Cardiac septum (tissue), 1 donor: Measurements from ENCODE around the gene PKD1L1. TPM values are rescaled to one million over a fixed set of nuclear protein-coding genes. Genes with fewer than 3 reads are reported as not detected.

Experiments used
- DNase-seq: peaks from one replicate; pipeline ENCODE4 v3.0.0-alpha.2; 2020; ENCODE audit warnings: low spot score
- intact Hi-C: fragments of 100-400 bp; cut with DNase I; formaldehyde crosslinking; loops from one replicate; pipeline ENCODE4 v1.14.0; 2022
- total RNA-seq: library from RNA; stranded (reverse); fragmentation: NEBNext Ultra II Directional; extraction: Animal tissue kit (Norgen Biotek cat#: 25700); gene quantifications from one replicate; pipeline ENCODE4 v1.2.1, GENCODE V29; 2021
- donor health status: DM: no; HTN: no; CAD: no.

The PKD1L1 gene
- total RNA-seq, 1 donor from 2014 or later, result 2.5 TPM

DNA sequence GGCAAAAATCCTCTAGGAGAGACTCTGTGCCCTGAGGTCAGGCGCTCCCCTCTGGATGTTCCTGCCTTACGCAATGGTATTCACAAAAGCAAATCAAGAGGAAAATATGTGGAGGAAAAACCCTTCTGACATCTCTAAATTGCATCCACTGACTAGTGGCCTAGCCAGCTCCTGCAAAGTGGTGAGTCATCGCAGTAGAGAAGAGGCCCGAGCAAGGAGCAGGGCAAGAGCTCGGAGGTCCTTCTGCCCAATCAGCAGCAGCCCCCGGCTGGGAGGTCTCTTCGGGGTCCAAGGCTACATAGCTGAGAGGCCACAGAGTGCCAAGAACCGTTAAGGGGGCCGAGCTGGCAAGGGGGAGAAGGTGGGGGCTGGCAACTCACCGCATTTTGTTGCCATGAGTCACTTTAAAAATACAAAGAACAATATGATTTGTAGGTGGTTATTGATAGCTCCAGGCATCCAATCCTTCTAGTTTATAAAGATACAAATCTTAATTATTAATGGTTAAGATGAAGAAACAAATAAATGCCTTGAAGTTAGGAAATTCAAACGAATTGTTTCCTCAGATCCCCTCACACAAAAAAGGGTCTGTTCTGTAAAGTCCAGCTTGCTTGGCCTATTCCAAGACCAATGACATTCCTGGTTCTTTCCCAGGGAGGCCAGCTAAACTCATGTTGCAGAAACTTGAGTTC is 161.6 kb downstream of the PKD1L1 start:
- intact Hi-C loops, result no loop called here
- DNase-seq, result no peak

- intact Hi-C loops, result no loop called here
- DNase-seq, result no peak
These were observed 162.2 kb downstream of the PKD1L1 start for GRCh38 chr7:47785923-47786556.

DNA sequence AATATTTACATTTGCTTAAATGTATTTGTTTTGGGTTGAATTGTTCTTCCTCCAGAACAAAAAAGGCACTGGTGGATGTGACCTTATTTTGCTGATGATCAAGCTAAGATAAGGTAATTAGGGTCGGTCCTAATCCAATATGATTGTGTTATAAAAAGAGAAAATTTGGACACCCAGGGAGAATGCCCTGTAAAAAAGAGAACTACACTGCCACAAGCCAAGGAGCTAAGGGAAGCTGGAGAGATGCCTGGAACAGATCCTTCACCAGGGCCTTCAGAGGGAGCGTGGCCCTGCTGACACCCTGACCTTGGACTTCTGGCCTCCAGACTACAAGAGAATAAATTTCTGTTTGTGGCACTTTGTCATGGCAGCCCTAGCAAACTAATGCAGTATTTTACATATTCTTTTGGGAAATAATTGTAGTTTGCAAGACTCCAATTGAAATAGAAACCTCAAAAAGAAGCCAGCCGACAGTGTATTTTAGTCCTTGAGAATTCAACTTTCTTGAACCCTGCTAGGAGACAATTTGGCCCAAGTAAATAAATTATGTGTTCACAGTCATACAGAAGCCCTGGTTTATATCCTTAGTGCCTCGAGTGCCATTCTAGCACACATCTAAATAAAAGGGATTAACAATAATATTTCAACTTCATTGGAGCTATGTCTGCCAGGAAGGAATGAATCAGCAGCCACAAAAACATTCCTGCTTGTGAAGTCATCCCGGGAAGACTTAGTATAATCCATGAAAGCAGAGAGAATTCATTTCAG is 164.6 kb downstream of the PKD1L1 start:
- no peak for DNase-seq
- intact Hi-C loops, result no loop called here

DNA sequence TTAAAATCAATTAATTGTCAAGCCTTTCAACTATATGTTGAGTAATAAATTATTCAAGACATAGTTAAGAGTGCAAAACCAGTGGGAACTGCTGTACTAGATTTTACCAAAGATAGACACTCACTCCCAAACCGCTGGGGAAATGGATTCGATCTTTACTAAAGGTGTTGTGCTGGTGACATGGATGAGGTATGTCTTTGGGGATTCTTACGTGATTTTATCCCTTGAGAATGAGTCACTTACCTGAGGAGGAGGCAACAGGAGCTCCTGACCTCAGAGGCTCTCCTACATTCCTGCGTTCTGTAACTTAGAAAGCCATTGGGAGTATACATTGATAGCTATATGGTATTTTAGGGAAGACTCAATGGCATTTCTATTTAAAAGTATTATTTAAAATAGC is 165.5 kb downstream of the PKD1L1 start:
- DNase-seq, result no peak
- intact Hi-C loops, result no loop called here

DNA sequence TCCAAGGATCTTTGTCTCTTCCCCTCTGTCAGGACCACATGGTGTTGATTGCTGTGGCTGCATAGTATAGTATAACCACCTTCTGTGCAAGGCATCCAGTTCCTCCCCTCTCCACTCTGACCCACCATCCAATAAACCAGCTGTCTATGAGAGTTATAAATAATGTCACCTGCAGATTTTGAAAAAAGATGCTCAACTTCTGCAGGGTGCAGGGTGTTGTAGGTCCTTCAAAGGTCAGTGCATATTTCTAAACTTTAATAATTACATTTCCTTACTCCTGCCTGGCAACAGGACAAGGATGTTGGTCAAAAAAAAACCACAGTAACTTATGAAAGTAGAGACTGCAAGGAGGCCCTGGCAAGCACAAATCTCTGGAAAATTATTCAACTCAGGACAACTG is 166.2 kb downstream of the PKD1L1 start:
- DNase-seq, result no peak
- intact Hi-C loops, result no loop called here

DNA sequence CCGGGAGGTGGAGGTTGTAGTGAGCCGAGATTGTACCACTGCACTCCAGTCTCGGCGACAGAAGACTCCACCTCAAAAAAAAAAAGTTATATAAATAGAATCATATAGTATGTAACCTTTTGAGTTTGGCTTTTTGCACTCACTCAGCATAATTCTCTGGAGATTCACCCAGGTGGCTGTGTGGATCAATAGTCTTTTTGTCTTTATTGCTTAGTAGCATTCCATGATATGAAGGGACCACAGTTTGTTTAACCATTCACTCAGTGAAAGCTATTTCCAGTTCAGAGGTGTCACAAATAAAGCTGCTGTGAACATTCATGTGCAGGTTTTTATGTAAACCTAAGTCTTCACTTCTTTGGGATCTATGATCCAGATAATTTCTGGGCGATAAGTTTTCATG is 167.7 kb downstream of the PKD1L1 start:
- intact Hi-C loops, result no loop called here
- no peak for DNase-seq

DNA sequence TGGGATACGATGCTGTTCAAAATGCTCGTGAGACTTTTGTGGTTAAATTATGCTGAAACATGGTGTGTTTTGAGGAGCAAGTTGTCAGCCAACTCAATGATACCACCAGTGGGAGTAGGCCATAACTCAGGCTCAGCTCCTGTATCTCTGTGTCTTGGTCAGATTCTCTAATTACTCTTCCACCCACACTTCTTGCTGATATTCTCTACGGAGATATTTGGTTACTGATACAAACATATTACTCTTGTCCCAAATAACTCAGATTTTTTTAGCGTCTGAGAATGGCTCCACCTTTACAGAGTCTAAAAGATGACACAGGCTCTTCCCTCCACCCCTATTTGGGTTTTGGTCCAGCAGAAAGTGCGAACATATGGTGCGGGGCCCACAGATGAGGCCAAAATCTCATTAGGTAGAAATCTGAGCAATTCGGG is 168.9 kb downstream of the PKD1L1 start:
- intact Hi-C loops, result no loop called here
- DNase-seq, result no peak

GRCh38 chr7:47778153-47778661 is 170.1 kb downstream of the PKD1L1 start:
- intact Hi-C loops, result no loop called here

DNA sequence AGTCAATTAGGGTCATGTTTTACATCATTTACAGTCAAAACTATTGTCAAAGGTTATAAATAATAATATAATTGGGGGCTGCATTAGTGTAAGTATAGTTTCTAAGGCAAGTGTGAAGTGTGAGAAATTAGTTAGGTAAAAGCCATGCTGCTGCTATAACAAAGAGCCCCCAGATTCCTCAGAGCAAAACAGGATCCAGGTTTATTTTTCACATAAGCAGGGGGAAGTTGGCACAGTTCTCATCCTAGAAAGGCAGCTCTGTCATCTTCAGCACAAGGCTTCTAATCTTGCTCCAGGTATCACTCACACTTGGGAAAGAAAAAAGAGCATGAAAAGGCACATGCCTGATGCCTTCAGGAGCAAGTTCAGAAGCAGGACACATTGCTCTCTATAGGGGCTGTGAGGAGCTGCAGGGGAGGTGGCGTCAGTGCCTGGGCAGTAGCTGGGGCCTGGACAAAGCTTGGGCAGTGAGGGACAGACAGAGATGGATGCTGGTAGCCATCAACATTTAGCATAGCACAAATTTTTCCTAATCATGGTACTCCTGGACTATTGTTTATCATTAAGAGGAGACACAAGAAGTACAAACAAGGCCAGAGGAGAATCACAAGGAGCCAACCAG is 170.6 kb downstream of the PKD1L1 start:
- no peak for DNase-seq
- intact Hi-C loops, result no loop called here

More at GRCh38 chr7:47778153-47778661, 170.1 kb downstream of the PKD1L1 start:
- DNase-seq, result no peak

DNA sequence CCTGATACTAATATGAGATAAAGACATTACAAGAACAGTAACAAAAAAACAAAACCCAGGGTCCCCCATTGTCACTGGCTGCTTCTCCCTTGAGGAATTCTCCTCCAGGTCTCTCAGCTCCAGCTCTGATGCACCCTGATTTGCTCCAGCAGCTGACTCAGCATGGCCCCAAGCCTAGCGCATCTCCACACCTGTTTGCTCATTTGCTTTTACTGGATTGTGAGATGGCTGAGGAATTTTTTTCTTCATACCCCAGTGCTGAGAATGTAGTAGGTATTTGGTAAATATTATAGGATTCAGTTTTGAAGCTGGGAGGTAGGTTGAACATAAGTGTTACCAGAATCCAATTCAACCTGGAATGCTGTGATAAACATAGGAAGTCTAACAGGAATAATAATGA is 171.9 kb downstream of the PKD1L1 start:
- no peak for DNase-seq
- intact Hi-C loops, result no loop called here

GRCh38 chr7:47775238-47775637 is 173.0 kb downstream of the PKD1L1 start:
- intact Hi-C loops, result no loop called here
- no peak for DNase-seq

DNA sequence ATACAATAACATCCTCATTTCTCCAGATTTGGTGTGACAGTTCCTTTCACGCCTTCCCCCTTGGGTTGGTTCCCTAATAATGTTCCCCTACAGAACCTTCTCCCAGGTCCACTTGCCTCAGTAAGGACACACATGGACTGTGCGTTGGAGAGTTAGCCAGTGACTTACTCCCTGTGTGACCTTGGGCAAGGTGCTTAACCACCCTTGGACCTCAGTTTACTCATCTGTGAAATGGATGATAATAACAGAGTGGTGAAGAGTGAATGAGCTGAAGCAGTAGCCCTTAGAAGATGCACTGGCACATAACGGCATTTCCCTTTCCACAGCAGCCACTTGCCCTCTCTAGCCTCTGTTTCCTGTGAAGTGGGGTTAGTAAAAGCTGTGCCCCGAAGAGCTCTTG is 175.8 kb downstream of the PKD1L1 start:
- intact Hi-C loops, result no loop called here
- DNase-seq, result no peak

DNA sequence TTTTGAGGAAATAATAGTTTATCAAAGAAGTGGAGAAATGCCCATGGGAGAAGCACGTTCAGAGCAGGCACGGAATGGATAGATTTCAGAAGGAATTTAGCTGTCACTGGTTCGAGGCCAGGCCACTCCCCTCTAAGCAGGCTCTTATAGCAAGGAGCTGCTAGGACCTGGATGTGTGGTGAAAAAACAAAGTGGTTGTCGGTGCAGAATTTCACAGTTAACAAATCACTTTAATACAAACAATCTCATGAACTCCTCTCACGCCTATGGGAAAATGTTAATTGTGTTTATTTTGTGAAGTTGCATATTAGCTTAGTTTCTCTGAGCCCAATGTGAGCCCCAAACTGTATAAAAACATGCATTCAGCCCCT is 176.3 kb downstream of the PKD1L1 start:
- intact Hi-C loops, result no loop called here
- no peak for DNase-seq

DNA sequence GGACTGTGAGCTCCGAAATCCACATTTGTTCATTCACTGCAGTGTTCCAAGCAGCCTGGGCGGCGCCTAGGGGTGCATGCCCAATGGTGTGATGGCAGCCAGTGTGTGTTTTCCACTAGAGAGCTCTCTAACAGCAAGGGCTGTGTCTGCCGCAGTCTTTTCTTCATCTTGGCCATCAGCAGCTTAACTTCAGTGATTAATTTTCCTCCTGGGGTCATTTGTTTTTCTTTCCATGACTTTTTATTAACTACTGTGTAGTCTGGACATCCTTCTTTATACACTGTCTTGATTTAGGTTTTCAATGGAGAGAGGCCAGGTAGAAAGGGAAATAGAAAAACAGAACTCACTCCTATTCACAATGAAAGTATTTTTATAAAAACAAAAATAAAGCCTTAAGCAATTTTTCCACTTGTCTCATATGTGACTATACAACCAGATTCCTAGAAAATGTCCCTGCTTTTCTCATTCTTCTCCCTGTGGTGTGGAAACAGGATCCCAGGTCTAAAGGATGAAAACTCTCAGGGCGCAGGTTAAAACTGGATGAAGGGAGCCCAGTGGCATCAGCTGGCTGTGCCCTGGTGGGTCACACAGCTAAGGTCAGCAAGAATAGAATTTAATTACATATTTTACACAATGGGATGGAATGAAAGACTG is 176.8 kb downstream of the PKD1L1 start:
- intact Hi-C loops, result no loop called here
- DNase-seq, result no peak

- intact Hi-C loops, result no loop called here
- no peak for DNase-seq
These were observed 182.1 kb downstream of the PKD1L1 start for GRCh38 chr7:47766126-47766525.

DNA sequence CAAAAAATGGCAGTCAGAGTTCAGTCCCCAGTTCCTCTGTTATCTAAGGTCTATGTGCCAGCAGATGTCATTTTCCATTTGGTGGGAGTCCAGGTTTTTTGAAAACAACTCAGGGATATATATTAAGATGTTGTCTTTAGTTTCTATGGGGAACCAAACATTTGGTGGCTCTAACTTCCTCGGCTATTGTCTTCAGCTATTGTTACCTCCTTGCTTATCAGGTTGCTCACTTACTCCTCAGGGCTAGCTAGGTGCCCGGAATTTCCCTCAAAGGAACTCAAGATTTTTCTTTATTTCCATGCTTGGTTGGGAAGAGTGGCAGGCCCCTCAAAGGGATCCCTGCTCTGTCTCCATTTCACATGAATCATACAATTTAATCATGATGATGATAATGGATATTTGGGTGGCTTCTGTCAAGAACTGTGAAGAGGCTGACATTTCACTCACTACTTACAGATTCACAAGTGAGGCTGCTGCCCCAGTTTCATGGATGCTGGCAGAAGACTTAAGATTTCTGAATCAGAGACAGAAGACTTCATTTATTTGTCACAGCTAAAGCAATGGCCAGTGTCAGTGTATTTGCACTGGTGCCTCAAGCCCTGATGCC is 182.8 kb downstream of the PKD1L1 start:
- intact Hi-C loops, result no loop called here

DNA sequence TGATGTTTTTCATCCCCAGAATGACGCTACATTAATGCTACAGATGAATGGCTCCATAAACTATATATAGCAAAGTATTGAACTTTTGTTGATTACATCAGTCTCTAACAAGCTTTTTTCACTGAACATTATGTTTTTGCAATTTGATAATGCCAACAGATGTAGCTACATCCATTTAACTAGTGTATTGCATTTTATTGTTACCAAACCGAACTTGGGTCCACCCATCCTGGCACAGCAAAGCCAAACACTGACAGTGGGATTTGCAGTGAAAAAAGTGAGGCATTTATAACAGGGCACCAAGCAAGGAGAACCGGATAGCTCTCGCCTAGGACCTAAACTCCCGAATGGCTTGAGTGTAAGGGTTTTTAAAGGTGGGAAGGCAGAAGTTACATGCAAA is 183.5 kb downstream of the PKD1L1 start:
- no peak for DNase-seq
- intact Hi-C loops, result no loop called here

More for the DNA sequence above, 182.8 kb downstream of the PKD1L1 start:
- DNase-seq, result no peak

GRCh38 chr7:47763063-47763974 is 184.9 kb downstream of the PKD1L1 start:
- no peak for DNase-seq
- intact Hi-C loops, result no loop called here
